Stimulated activated naive CD4-positive, alpha-beta T cell (primary cell): ENCODE measurements around the gene ADGRF4.
"Not testable (repeated sequence)": the region's sequence is repeated elsewhere in the genome, so short reads cannot be mapped to it uniquely, and the experiment has no call there.

Experiments used
- DNase-seq, 6 experiments: peaks; one replicate each; lab custom pipeline; 2025; lab: John Stamatoyannopoulos, UW

The ADGRF4 gene

GRCh38 chr6:47734831-47735481 is 36.6 kb downstream of the ADGRF4 start:
- DNase-seq = no peak

GRCh38 chr6:47736083-47736700 is 37.8 kb downstream of the ADGRF4 start:
- DNase-seq = no peak

- DNase-seq = no peak
Observed at GRCh38 chr6:47737406-47737805, 39.0 kb downstream of the ADGRF4 start.

- DNase-seq = no peak
Observed at GRCh38 chr6:47740714-47741113, 42.3 kb downstream of the ADGRF4 start.

GRCh38 chr6:47741807-47742206 is 43.4 kb downstream of the ADGRF4 start:
- no peak for DNase-seq

GRCh38 chr6:47743744-47744143 is 45.4 kb downstream of the ADGRF4 start:
- no peak for DNase-seq

- not testable (repeated sequence) for DNase-seq
Observed at GRCh38 chr6:47745269-47745668, 46.9 kb downstream of the ADGRF4 start.

- DNase-seq = no peak
Observed at GRCh38 chr6:47749757-47750156, 51.4 kb downstream of the ADGRF4 start.

- no peak for DNase-seq
Observed at GRCh38 chr6:47752801-47753200, 54.4 kb downstream of the ADGRF4 start.

GRCh38 chr6:47759364-47759763 is 61.0 kb downstream of the ADGRF4 start:
- no peak for DNase-seq

- DNase-seq = no peak
Observed at GRCh38 chr6:47762502-47762901, 64.1 kb downstream of the ADGRF4 start.

- no peak for DNase-seq
Observed at GRCh38 chr6:47766445-47766844, 68.1 kb downstream of the ADGRF4 start.

GRCh38 chr6:47767102-47767501 is 68.7 kb downstream of the ADGRF4 start:
- no peak for DNase-seq

GRCh38 chr6:47769982-47770381 is 71.6 kb downstream of the ADGRF4 start:
- no peak for DNase-seq
